H9 (cell line): Measurements from ENCODE around the gene COX6B2. TPM values are rescaled to one million over a fixed set of nuclear protein-coding genes. Genes with fewer than 3 reads are reported as not detected.

Experiments used
- DNase-seq: peaks from one replicate; pipeline ENCODE4 v3.0.0-alpha.2; 2017
- H2AFZ ChIP-seq: one replicate; pipeline ENCODE4 v1.6.1; 2013; ENCODE audit warnings: mild to moderate bottlenecking, low read length, control low read depth, moderate library complexity
- H2AK5ac ChIP-seq: 2 replicates; pipeline ENCODE4 v1.6.1; 2013; ENCODE audit warnings: low read length, control low read depth, mixed read lengths; ENCODE audit not compliant: insufficient read length
- H2BK120ac ChIP-seq: one replicate; pipeline ENCODE4 v1.6.1; 2013; ENCODE audit warnings: low read depth, mild to moderate bottlenecking, low read length, control low read depth, inconsistent platforms; ENCODE audit not compliant: poor library complexity, severe bottlenecking
- H2BK12ac ChIP-seq: 2 replicates; pipeline ENCODE4 v1.6.1; 2013; ENCODE audit warnings: low read length, control low read depth, mixed read lengths, low read depth; ENCODE audit not compliant: insufficient read length
- H2BK15ac ChIP-seq: 2 replicates; pipeline ENCODE4 v1.6.1; 2013; ENCODE audit warnings: low read depth, low read length, control low read depth
- H2BK20ac ChIP-seq: one replicate; pipeline ENCODE4 v1.6.1; 2013; ENCODE audit warnings: low read depth, mild to moderate bottlenecking, low read length, control low read depth, inconsistent platforms; ENCODE audit not compliant: poor library complexity, severe bottlenecking
- H2BK5ac ChIP-seq: 2 replicates; pipeline ENCODE4 v1.6.1; 2013; ENCODE audit warnings: low read length, control low read depth, mixed read lengths; ENCODE audit not compliant: insufficient read length
- H3K14ac ChIP-seq: 2 replicates; pipeline ENCODE4 v1.6.1; 2013; ENCODE audit warnings: low read length, control low read depth; ENCODE audit not compliant: insufficient read depth
- H3K18ac ChIP-seq: 2 replicates; pipeline ENCODE4 v1.6.1; 2013; ENCODE audit warnings: low read depth, mild to moderate bottlenecking, mixed read lengths, low read length, control low read depth; ENCODE audit not compliant: insufficient read length
- H3K23ac ChIP-seq: 2 replicates; pipeline ENCODE4 v1.6.1; 2013; ENCODE audit warnings: low read length, control low read depth, mixed read lengths, low read depth; ENCODE audit not compliant: insufficient read length
- H3K23me2 ChIP-seq: 2 replicates; pipeline ENCODE4 v1.6.1; 2013; ENCODE audit warnings: low read depth, mild to moderate bottlenecking, mixed read lengths, low read length, control low read depth; ENCODE audit not compliant: insufficient read length, poor library complexity, severe bottlenecking
- H3K27ac ChIP-seq: 2 replicates; pipeline ENCODE4 v1.5.1; 2013; ENCODE audit warnings: low read length, control low read depth, mixed read lengths, low read depth; ENCODE audit not compliant: insufficient read length
- H3K27me3 ChIP-seq: 2 replicates; pipeline ENCODE4 v1.6.1; 2013; ENCODE audit warnings: low read length, control low read depth, inconsistent platforms; ENCODE audit not compliant: insufficient read depth
- H3K4ac ChIP-seq: 2 replicates; pipeline ENCODE4 v1.6.1; 2013; ENCODE audit warnings: low read depth, mild to moderate bottlenecking, control low read depth, inconsistent platforms, low read length, moderate library complexity
- H3K4me1 ChIP-seq: 2 replicates; pipeline ENCODE4 v1.6.1; 2013; ENCODE audit warnings: low read length, control low read depth, inconsistent platforms; ENCODE audit not compliant: insufficient read depth
- H3K4me2 ChIP-seq: 2 replicates; pipeline ENCODE4 v1.6.1; 2013; ENCODE audit warnings: low read length, control low read depth, mixed read lengths; ENCODE audit not compliant: insufficient read length, insufficient read depth
- H3K56ac ChIP-seq: 2 replicates; pipeline ENCODE4 v1.6.1; 2013; ENCODE audit warnings: low read depth, mild to moderate bottlenecking, mixed read lengths, low read length, control low read depth; ENCODE audit not compliant: insufficient read length
- H3K79me1 ChIP-seq: 2 replicates; pipeline ENCODE4 v1.6.1; 2013; ENCODE audit warnings: low read depth, mild to moderate bottlenecking, moderate library complexity, low read length, control low read depth, inconsistent platforms; ENCODE audit not compliant: insufficient read depth, poor library complexity, severe bottlenecking
- H3K79me2 ChIP-seq: 2 replicates; pipeline ENCODE4 v1.6.1; 2013; ENCODE audit warnings: low read length, control low read depth, inconsistent platforms; ENCODE audit not compliant: insufficient read depth
- H3K9ac ChIP-seq: 2 replicates; pipeline ENCODE4 v1.6.1; 2013; ENCODE audit warnings: low read length, control low read depth, mixed read lengths; ENCODE audit not compliant: insufficient read length; ENCODE audit errors: extremely low read depth
- H3K9me3 ChIP-seq: one replicate; pipeline ENCODE4 v1.6.1; 2013; ENCODE audit warnings: low read depth, low read length, inconsistent platforms; ENCODE audit not compliant: control insufficient read depth
- H3T11ph ChIP-seq: one replicate; pipeline ENCODE4 v1.6.1; 2013; ENCODE audit warnings: mild to moderate bottlenecking, low read length, control low read depth, inconsistent platforms
- H4K20me1 ChIP-seq: one replicate; pipeline ENCODE4 v1.6.1; 2013; ENCODE audit not compliant: control insufficient read depth, insufficient read length, insufficient read depth
- H4K5ac ChIP-seq: 2 replicates; pipeline ENCODE4 v1.6.1; 2013; ENCODE audit warnings: low read depth, mild to moderate bottlenecking, mixed read lengths, low read length, control low read depth; ENCODE audit not compliant: insufficient read length
- H4K8ac ChIP-seq: replicated peaks from 2 replicates; pipeline ENCODE4 v1.6.1; 2013; ENCODE audit warnings: low read length, control low read depth, mixed read lengths, low read depth; ENCODE audit not compliant: insufficient read length
- H4K91ac ChIP-seq: 2 replicates; pipeline ENCODE4 v1.6.1; 2013; ENCODE audit warnings: low read depth, mild to moderate bottlenecking, moderate library complexity, mixed read lengths, low read length, control low read depth; ENCODE audit not compliant: insufficient read length
- H3K27ac Mint-ChIP-seq, 3 experiments: 2 replicates in 2 of 3; 3 replicates in 1 of 3; pipeline ENCODE4 v1.8.0; 2020 to 2021; ENCODE audit warnings: mixed read lengths in 3 of 3, mild to moderate bottlenecking in 1 of 3, moderate library complexity in 1 of 3
- H3K27me3 Mint-ChIP-seq: 2 replicates; pipeline ENCODE4 v1.8.0; 2021; ENCODE audit warnings: low read depth, mild to moderate bottlenecking, moderate library complexity, mixed read lengths
- H3K36me3 Mint-ChIP-seq, 3 experiments: 2 replicates in 2 of 3; 3 replicates in 1 of 3; pipeline ENCODE4 v1.8.0; 2020 to 2021; ENCODE audit warnings: low read depth in 3 of 3, mixed read lengths in 3 of 3; ENCODE audit not compliant: insufficient read depth in 1 of 3
- H3K4me1 Mint-ChIP-seq, 2 experiments: 2 replicates each; pipeline ENCODE4 v1.8.0; 2020; ENCODE audit warnings: mixed read lengths in 2 of 2
- H3K4me3 Mint-ChIP-seq, 2 experiments: 2 replicates in 1 of 2; 3 replicates in 1 of 2; pipeline ENCODE4 v1.8.0; 2020 to 2021; ENCODE audit warnings: mild to moderate bottlenecking in 2 of 2, mixed read lengths in 2 of 2, moderate library complexity in 1 of 2
- H3K9me3 Mint-ChIP-seq, 2 experiments: 2 replicates in 1 of 2; 3 replicates in 1 of 2; pipeline ENCODE4 v1.8.0; 2020; ENCODE audit warnings: mild to moderate bottlenecking in 2 of 2, mixed read lengths in 2 of 2, moderate library complexity in 1 of 2
- WGBS: extraction: QIAGEN DNeasy Blood & Tissue Kit; methylation state at CpG from one replicate; pipeline ENCODE4 v1.1.7; 2013; ENCODE audit warnings: missing lambda C conversion rate, low lambda C conversion rate, mixed read lengths; ENCODE audit not compliant: insufficient read length; ENCODE audit errors: extremely low coverage; 5-methylcytosine and 5-hydroxymethylcytosine counted together
- total RNA-seq: library from RNA; stranded (reverse); gene quantifications from 2 replicates; pipeline ENCODE4 v1.2.1, GENCODE V29; 2021
- TF ChIP-seq, protein P1 (sequence below): fragments of 200-600 bp; sonication (generic); conservative IDR thresholded peaks from 3 replicates; pipeline ENCODE4 v1.8.0; 2021; ENCODE audit warnings: antibody characterized with exemption, mild to moderate bottlenecking

COX6B2 gene
- total RNA-seq, 1 experiment from 2014 or later: 4.0 TPM

DNA sequence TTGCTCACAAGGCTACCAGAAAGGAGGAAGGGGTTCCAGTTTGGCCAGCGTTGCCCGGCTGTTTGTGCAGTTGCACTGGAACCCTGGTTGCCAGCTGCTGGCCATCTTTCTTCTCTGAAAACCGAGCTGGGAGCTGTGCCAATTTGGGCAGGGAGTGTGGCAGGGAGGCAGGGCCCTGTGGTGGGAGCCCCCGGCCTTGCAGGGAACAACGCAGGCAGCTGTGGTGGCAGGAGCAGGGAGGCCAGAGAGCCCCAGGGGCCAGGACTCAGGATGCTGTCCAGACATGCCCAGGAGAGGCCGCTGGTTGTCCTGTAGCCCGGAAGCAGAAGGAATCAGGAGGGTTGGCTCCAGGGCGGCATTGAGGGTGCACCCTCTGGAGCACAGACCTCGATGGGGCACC, 10.1 kb downstream of the COX6B2 start:
- no peak overlapping the region for H3K56ac ChIP-seq
- no peak overlapping the region for H4K5ac ChIP-seq
- H2BK20ac ChIP-seq: no peak overlapping the region
- no peaks in the 10 kb centered on the region for H4K20me1 ChIP-seq
- H3K23me2 ChIP-seq: peaks cover 14% of the 10 kb centered on the region
- Mint-ChIP-seq H3K27ac (0 out of 7 replicates have a peak overlapping the region, but pooled peaks of 2 of the 3 experiments have one; percentile 44 to 89), H3K36me3 (peaks cover 27 to 52% (median 47%) of the 10 kb centered on the region in 3 experiments; a peak in 6 of 7 replicates), H3K27me3 (no peaks in the 10 kb centered on the region), H3K9me3 (no peaks in the 10 kb centered on the region), H3K4me3 (no peak overlapping the region; a peak in 1 of 5 replicates), H3K4me1 (peaks cover 33 to 54% of the 10 kb centered on the region in 2 experiments)
- H3K4me1 ChIP-seq: peaks cover 2% of the 10 kb centered on the region; the same call in 1 of the 2 replicates
- no peak overlapping the region for H2AK5ac ChIP-seq
- H3K27me3 ChIP-seq: no peaks in the 10 kb centered on the region
- H3K4me2 ChIP-seq: no peak overlapping the region
- H4K91ac ChIP-seq: no peak overlapping the region
- no peak for DNase-seq
- no peak overlapping the region for H3K4ac ChIP-seq
- no peak overlapping the region for H3K9ac ChIP-seq
- TF ChIP-seq, protein P1, sequence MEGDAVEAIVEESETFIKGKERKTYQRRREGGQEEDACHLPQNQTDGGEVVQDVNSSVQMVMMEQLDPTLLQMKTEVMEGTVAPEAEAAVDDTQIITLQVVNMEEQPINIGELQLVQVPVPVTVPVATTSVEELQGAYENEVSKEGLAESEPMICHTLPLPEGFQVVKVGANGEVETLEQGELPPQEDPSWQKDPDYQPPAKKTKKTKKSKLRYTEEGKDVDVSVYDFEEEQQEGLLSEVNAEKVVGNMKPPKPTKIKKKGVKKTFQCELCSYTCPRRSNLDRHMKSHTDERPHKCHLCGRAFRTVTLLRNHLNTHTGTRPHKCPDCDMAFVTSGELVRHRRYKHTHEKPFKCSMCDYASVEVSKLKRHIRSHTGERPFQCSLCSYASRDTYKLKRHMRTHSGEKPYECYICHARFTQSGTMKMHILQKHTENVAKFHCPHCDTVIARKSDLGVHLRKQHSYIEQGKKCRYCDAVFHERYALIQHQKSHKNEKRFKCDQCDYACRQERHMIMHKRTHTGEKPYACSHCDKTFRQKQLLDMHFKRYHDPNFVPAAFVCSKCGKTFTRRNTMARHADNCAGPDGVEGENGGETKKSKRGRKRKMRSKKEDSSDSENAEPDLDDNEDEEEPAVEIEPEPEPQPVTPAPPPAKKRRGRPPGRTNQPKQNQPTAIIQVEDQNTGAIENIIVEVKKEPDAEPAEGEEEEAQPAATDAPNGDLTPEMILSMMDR: no peak
- no peak overlapping the region for H2AFZ ChIP-seq
- no peaks in the 10 kb centered on the region for H3K79me2 ChIP-seq
- no peak overlapping the region for H3T11ph ChIP-seq
- H2BK5ac ChIP-seq: no peak overlapping the region
- H3K18ac ChIP-seq: no peak overlapping the region
- H2BK15ac ChIP-seq: no peak overlapping the region
- H4K8ac ChIP-seq: no peak overlapping the region
- no peak overlapping the region for H3K27ac ChIP-seq
- H2BK120ac ChIP-seq: no peak overlapping the region
- H3K9me3 ChIP-seq: no peaks in the 10 kb centered on the region
- no peak overlapping the region for H3K14ac ChIP-seq
- WGBS: no CpG with 5 or more reads among the region's 9 CpGs
- no peak overlapping the region for H3K23ac ChIP-seq
- H3K79me1 ChIP-seq: no peaks in the 10 kb centered on the region
- H2BK12ac ChIP-seq: no peak overlapping the region
